A549 (cell line): ENCODE data around the gene ALG12. TPM values are rescaled to one million over a fixed set of nuclear protein-coding genes. Genes with fewer than 3 reads are reported as not detected.

ENCODE experiments used
- ATAC-seq, 2 experiments: fragments of 200-7000 bp in 1 of 2; fragments of >200 bp in 1 of 2; cut with Nextera tagmentation in 1 of 2; cut with Tn5 transposase in 1 of 2; 3 replicates each; pipeline versions ENCODE4 v1.8.0 to v1.9.1; 2018 to 2020; ENCODE audit warnings: mild to moderate bottlenecking in 1 of 2, moderate library complexity in 1 of 2
- CTCF ChIA-PET: fragments of 300-600 bp; sonication (Branson Sonifier 250); formaldehyde crosslinking; extraction: SDS; loops from one replicate; lab custom pipeline; 2021; ENCODE audit warnings: antibody characterized with exemption, inconsistent platforms; lab: Yijun Ruan, JAX
- POLR2A ChIA-PET: fragments of 350-600 bp; formaldehyde crosslinking; extraction: SDS; loops from one replicate; lab custom pipeline; 2021; ENCODE audit warnings: antibody characterized with exemption, inconsistent platforms; lab: Yijun Ruan, JAX
- DNase-seq, 2 experiments: peaks; one replicate each; pipeline versions ENCODE4 v3.0.0 to v3.0.0-alpha.2; 2011 to 2016; ENCODE audit warnings: low read depth in 1 of 2, low spot score in 1 of 2
- FAIRE-seq: peaks from 2 replicates; lab custom pipeline; 2011; peaks lifted over from hg19 to GRCh38; lab: Jason Lieb, UNC
- H3K27ac ChIP-seq, 2 experiments: fragments of >200 bp; sonication (Bioruptor Twin); formaldehyde crosslinking; 3 replicates each; pipeline ENCODE4 v1.5.1; 2016 to 2017
- H3K4me1 ChIP-seq: fragments of >200 bp; sonication (Bioruptor Twin); formaldehyde crosslinking; 3 replicates; pipeline ENCODE4 v1.6.1; 2016
- H3K4me2 ChIP-seq: fragments of >200 bp; sonication (Bioruptor Twin); formaldehyde crosslinking; 3 replicates; pipeline ENCODE4 v1.6.1; 2016
- H3K4me3 ChIP-seq: fragments of >200 bp; sonication (Bioruptor Twin); formaldehyde crosslinking; 3 replicates; pipeline ENCODE4 v1.5.1; 2016
- H3K9me3 ChIP-seq: fragments of >200 bp; sonication (Bioruptor Twin); formaldehyde crosslinking; 3 replicates; pipeline ENCODE4 v1.6.1; 2016
- CBX2 ChIP-seq: fragments of 200-600 bp; sonication (generic); IDR thresholded peaks from 2 replicates; pipeline ENCODE4 v1.6.1; 2016; ENCODE audit warnings: low read depth, mild to moderate bottlenecking, borderline replicate concordance
- CHD2 ChIP-seq: fragments of 150-350 bp; IDR thresholded peaks from 2 replicates; pipeline ENCODE4 v1.6.1; 2014; ENCODE audit warnings: low read length; ENCODE audit not compliant: partially characterized antibody
- EHF ChIP-seq: fragments of 250-450 bp; sonication (Bioruptor Pico); IDR thresholded peaks from 2 replicates; pipeline ENCODE4 v1.5.0; 2020; ENCODE audit warnings: mild to moderate bottlenecking
- FOSB ChIP-seq: fragments of 250-450 bp; sonication (Bioruptor Pico); IDR thresholded peaks from 2 replicates; pipeline ENCODE4 v1.5.0; 2020; ENCODE audit warnings: mild to moderate bottlenecking, moderate library complexity
- FOSL2 ChIP-seq, 2 experiments: fragments of 450-650 bp in 1 of 2; fragments of >200 bp in 1 of 2; sonication (Bioruptor Twin) in 1 of 2; formaldehyde crosslinking; IDR thresholded peaks; 2 replicates each; pipeline versions ENCODE4 v1.5.0 to v1.6.1; 2016 to 2020; ENCODE audit warnings: mild to moderate bottlenecking in 1 of 2, moderate library complexity in 1 of 2
- FOXS1 ChIP-seq: fragments of 250-450 bp; sonication (Bioruptor Pico); IDR thresholded peaks from 2 replicates; pipeline ENCODE4 v1.5.0; 2020; ENCODE audit warnings: mild to moderate bottlenecking, moderate library complexity
- HDAC2 ChIP-seq: fragments of 200-600 bp; sonication (generic); IDR thresholded peaks from 2 replicates; pipeline ENCODE4 v1.6.1; 2016
- HOXA7 ChIP-seq: fragments of 250-450 bp; sonication (Bioruptor Pico); IDR thresholded peaks from 2 replicates; pipeline ENCODE4 v1.5.0; 2020; ENCODE audit warnings: mild to moderate bottlenecking, moderate library complexity
- JUN ChIP-seq, 2 experiments: fragments of >200 bp; sonication (Bioruptor Twin); formaldehyde crosslinking; IDR thresholded peaks; 2 replicates in 1 of 2; 3 replicates in 1 of 2; pipeline ENCODE4 v1.6.1; 2016 to 2017
- KDM1A ChIP-seq: fragments of 200-600 bp; sonication (generic); IDR thresholded peaks from 2 replicates; pipeline ENCODE4 v1.6.1; 2016; ENCODE audit warnings: low read depth, mild to moderate bottlenecking
- MYC ChIP-seq: IDR thresholded peaks from 2 replicates; pipeline ENCODE4 v1.6.1; 2012; ENCODE audit warnings: mild to moderate bottlenecking, inconsistent platforms, low read length, improper control_type of control experiment, borderline replicate concordance
- NFE2L2 ChIP-seq: fragments of 150-350 bp; conservative IDR thresholded peaks from 2 replicates; pipeline ENCODE4 v1.6.1; 2014; ENCODE audit warnings: low read length
- NR3C1 ChIP-seq: fragments of >200 bp; sonication (Bioruptor Twin); formaldehyde crosslinking; IDR thresholded peaks from 3 replicates; pipeline ENCODE4 v1.6.1; 2017
- POLR2AphosphoS2 ChIP-seq: conservative IDR thresholded peaks from 2 replicates; pipeline ENCODE4 v1.6.1; 2012; ENCODE audit warnings: low read length, improper control_type of control experiment, inconsistent platforms
- RAD21 ChIP-seq, 2 experiments: fragments of >200 bp in 1 of 2; sonication (Bioruptor Twin) in 1 of 2; formaldehyde crosslinking in 1 of 2; IDR thresholded peaks in 1 of 2; conservative IDR thresholded peaks in 1 of 2; 2 replicates in 1 of 2; 3 replicates in 1 of 2; pipeline ENCODE4 v1.6.1; 2012 to 2018; ENCODE audit warnings: inconsistent platforms in 1 of 2
- RCOR1 ChIP-seq: fragments of 150-350 bp; IDR thresholded peaks from 2 replicates; pipeline ENCODE4 v1.6.1; 2014; ENCODE audit warnings: antibody characterized with exemption, low read length, low read depth
- RFX5 ChIP-seq: fragments of 450-650 bp; IDR thresholded peaks from 2 replicates; pipeline ENCODE4 v1.7.1; 2014; ENCODE audit warnings: antibody characterized with exemption, mild to moderate bottlenecking, moderate library complexity
- RNF2 ChIP-seq: fragments of 200-600 bp; sonication (generic); IDR thresholded peaks from 2 replicates; pipeline ENCODE4 v1.6.1; 2016; ENCODE audit warnings: low read depth, mild to moderate bottlenecking, antibody characterized with exemption, moderate library complexity, borderline replicate concordance
- SMC3 ChIP-seq: fragments of >200 bp; sonication (Bioruptor Twin); formaldehyde crosslinking; IDR thresholded peaks from 3 replicates; pipeline ENCODE4 v1.6.1; 2018; ENCODE audit warnings: inconsistent platforms
- TFCP2L1 ChIP-seq: fragments of 250-450 bp; sonication (Bioruptor Pico); IDR thresholded peaks from 2 replicates; pipeline ENCODE4 v1.5.0; 2021; ENCODE audit warnings: mild to moderate bottlenecking
- WGBS: methylation state at CpG from one replicate; pipeline ENCODE4 v1.1.6; 2017; ENCODE audit errors: missing lambda C conversion rate; 5-methylcytosine and 5-hydroxymethylcytosine counted together
- polyA plus RNA-seq, 4 experiments: library from polyadenylated mRNA; depleted of rRNA in 3 of 4; stranded (reverse); fragments of >200 nt; fragmentation: RNase III in 1 of 4; extraction: RNeasy Plus Mini Kit Qiagen cat#74134 plus additional on column Dnase treatment in 1 of 4; gene quantifications; 2 replicates in 3 of 4; 3 replicates in 1 of 4; pipeline ENCODE4 v1.2.3, GENCODE V29; 2011 to 2017
- TF ChIP-seq, protein P1 (sequence below): IDR thresholded peaks from 2 replicates; pipeline ENCODE4 v1.6.1; 2012
- TF ChIP-seq, protein P2 (sequence below): fragments of >200 bp; sonication (Bioruptor Twin); formaldehyde crosslinking; IDR thresholded peaks from 3 replicates; pipeline ENCODE4 v1.6.1; 2016
- TF ChIP-seq, protein P3 (sequence below): fragments of 150-350 bp; IDR thresholded peaks from 2 replicates; pipeline ENCODE4 v1.6.1; 2014; ENCODE audit warnings: low read depth, mild to moderate bottlenecking, low read length
- TF ChIP-seq, protein P4 (sequence below): fragments of >200 bp; sonication (Bioruptor Twin); formaldehyde crosslinking; IDR thresholded peaks from 3 replicates; pipeline ENCODE4 v1.5.1; 2016
- TF ChIP-seq, protein P5 (sequence below): fragments of 250-450 bp; sonication (Bioruptor Pico); IDR thresholded peaks from 2 replicates; pipeline ENCODE4 v1.5.0; 2021; ENCODE audit warnings: mild to moderate bottlenecking, moderate library complexity, borderline replicate concordance

The ALG12 gene
- polyA plus RNA-seq, 2 of the 4 experiments (the other 2 are of a cell fraction) = 4.4 to 7.7 TPM

DNA sequence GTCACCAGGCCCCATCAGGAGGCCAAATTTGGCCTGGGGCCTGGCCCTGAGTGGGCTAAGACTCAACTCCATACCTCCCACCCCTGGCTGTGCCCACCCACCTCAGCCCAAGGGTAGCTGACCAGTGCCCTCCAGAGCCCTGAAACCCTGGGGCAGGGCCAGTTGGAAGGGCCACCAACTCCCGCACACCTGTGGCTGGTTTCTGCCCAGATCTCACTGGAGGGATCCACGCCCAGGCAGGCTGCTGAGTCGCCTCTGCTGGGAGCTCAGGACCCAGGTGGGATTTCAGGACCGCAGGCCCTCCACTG, 33.4 kb upstream of the ALG12 start:
- ChIA-PET POLR2A (interaction anchor here (0.6 to 1.6 kb wide), 2 partner anchors 10 to 20 kb away, joined by 3 to 4 read pairs; no protein-coding TSS in a partner anchor), CTCF (interaction anchor here (2.2 kb wide), 1 partner anchor 79 kb away, joined by 10 read pairs; no protein-coding TSS in a partner anchor)
- peak overlapping the region; percentile 67 for H3K4me2 ChIP-seq
- ATAC-seq (peak in 1 of 2 experiments; percentile 2; a peak in 2 of 6 replicates), DNase-seq (no peak)
- TF ChIP-seq NFE2L2 = no peak
- TF ChIP-seq RAD21 (conservative IDR thresholded peaks at IDR 0.05 in 1 of 2, IDR thresholded peaks at IDR 0.05 in 1 of 2) = no peak
- no peak for TF ChIP-seq RNF2
- TF ChIP-seq, protein P1, sequence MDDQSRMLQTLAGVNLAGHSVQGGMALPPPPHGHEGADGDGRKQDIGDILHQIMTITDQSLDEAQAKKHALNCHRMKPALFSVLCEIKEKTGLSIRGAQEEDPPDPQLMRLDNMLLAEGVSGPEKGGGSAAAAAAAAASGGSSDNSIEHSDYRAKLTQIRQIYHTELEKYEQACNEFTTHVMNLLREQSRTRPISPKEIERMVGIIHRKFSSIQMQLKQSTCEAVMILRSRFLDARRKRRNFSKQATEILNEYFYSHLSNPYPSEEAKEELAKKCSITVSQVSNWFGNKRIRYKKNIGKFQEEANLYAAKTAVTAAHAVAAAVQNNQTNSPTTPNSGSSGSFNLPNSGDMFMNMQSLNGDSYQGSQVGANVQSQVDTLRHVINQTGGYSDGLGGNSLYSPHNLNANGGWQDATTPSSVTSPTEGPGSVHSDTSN = no peak
- TF ChIP-seq FOSB = no peak
- TF ChIP-seq, protein P2, sequence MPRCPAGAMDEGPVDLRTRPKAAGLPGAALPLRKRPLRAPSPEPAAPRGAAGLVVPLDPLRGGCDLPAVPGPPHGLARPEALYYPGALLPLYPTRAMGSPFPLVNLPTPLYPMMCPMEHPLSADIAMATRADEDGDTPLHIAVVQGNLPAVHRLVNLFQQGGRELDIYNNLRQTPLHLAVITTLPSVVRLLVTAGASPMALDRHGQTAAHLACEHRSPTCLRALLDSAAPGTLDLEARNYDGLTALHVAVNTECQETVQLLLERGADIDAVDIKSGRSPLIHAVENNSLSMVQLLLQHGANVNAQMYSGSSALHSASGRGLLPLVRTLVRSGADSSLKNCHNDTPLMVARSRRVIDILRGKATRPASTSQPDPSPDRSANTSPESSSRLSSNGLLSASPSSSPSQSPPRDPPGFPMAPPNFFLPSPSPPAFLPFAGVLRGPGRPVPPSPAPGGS = no peak
- TF ChIP-seq SMC3 = no peak
- no peak for TF ChIP-seq CHD2
- TF ChIP-seq, protein P3, sequence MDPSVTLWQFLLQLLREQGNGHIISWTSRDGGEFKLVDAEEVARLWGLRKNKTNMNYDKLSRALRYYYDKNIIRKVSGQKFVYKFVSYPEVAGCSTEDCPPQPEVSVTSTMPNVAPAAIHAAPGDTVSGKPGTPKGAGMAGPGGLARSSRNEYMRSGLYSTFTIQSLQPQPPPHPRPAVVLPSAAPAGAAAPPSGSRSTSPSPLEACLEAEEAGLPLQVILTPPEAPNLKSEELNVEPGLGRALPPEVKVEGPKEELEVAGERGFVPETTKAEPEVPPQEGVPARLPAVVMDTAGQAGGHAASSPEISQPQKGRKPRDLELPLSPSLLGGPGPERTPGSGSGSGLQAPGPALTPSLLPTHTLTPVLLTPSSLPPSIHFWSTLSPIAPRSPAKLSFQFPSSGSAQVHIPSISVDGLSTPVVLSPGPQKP = no peak
- no peak for TF ChIP-seq CBX2
- TF ChIP-seq NR3C1 = no peak
- no peak for TF ChIP-seq HDAC2
- TF ChIP-seq, protein P4, sequence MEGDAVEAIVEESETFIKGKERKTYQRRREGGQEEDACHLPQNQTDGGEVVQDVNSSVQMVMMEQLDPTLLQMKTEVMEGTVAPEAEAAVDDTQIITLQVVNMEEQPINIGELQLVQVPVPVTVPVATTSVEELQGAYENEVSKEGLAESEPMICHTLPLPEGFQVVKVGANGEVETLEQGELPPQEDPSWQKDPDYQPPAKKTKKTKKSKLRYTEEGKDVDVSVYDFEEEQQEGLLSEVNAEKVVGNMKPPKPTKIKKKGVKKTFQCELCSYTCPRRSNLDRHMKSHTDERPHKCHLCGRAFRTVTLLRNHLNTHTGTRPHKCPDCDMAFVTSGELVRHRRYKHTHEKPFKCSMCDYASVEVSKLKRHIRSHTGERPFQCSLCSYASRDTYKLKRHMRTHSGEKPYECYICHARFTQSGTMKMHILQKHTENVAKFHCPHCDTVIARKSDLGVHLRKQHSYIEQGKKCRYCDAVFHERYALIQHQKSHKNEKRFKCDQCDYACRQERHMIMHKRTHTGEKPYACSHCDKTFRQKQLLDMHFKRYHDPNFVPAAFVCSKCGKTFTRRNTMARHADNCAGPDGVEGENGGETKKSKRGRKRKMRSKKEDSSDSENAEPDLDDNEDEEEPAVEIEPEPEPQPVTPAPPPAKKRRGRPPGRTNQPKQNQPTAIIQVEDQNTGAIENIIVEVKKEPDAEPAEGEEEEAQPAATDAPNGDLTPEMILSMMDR = no peak
- no peak for TF ChIP-seq JUN (IDR thresholded peaks at IDR 0.05)
- no peak for TF ChIP-seq EHF
- no peak for TF ChIP-seq FOSL2 (IDR thresholded peaks at IDR 0.05)
- TF ChIP-seq FOSL2 (CRISPR knock-in tag; IDR thresholded peaks at IDR 0.05) = no peak
- TF ChIP-seq KDM1A = no peak
- TF ChIP-seq, protein P5, sequence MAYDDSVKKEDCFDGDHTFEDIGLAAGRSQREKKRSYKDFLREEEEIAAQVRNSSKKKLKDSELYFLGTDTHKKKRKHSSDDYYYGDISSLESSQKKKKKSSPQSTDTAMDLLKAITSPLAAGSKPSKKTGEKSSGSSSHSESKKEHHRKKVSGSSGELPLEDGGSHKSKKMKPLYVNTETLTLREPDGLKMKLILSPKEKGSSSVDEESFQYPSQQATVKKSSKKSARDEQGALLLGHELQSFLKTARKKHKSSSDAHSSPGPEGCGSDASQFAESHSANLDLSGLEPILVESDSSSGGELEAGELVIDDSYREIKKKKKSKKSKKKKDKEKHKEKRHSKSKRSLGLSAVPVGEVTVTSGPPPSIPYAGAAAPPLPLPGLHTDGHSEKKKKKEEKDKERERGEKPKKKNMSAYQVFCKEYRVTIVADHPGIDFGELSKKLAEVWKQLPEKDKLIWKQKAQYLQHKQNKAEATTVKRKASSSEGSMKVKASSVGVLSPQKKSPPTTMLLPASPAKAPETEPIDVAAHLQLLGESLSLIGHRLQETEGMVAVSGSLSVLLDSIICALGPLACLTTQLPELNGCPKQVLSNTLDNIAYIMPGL = no peak
- TF ChIP-seq, all 56 proteins: peak for 0
- Histone ChIP-seq H3K4me1 (peaks cover 55% of the 10 kb centered on the region), H3K27ac (peak overlapping the region; percentile 91 to 93), H3K9me3 (no peaks in the 10 kb centered on the region), H3K4me3 (no peak overlapping the region)
- WGBS = no CpG with 5 or more reads among the region's 4 CpGs
- FAIRE-seq = no peak

DNA sequence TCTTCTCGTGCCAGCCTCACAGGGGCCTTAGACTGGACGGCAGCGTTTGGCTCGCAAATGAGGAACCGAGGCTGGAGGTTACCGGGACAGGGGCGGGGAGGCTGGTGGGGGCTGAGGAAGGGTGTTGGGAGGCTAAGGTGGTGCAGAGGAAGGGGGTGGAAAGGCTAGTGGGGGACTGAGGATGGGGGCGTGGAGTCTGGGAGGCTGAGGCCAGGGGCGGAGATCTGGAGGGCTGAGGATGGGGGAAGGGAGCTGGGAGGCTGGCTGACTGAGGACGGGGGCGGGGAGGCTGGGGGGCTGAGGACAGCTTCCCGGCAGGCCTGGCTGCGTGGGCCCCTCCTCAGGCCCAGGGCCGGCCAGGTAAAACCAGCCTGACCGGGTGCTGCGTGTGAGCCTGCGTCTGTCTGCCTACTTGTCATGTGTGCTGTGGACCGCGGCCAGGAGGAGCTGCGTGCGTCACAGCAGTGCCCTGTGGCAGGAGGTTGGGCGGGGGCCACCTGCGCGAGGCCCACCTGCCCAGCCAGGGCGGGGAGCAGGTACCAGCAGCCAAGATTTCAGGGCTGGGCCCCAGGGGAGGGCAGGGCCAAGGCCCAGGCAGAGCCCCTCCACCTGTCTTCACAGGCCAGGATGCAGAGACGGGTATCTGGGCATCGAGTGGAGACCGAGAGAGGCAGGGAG, 32.9 kb upstream of the ALG12 start:
- WGBS = 74% methylated on average over 6 of the region's 28 CpGs
- H3K4me1 ChIP-seq = peaks cover 55% of the 10 kb centered on the region

More for the DNA sequence above, 32.9 kb upstream of the ALG12 start:
- no peaks in the 10 kb centered on the region for H3K9me3 ChIP-seq
- no peak overlapping the region; the same call in 2 of the 3 replicates for H3K4me2 ChIP-seq
- H3K27ac ChIP-seq = peak overlapping the region; percentile 91 to 93
- ChIA-PET POLR2A (interaction anchor here (1.6 kb wide), 1 partner anchor 11 kb away, joined by 4 read pairs; no protein-coding TSS in a partner anchor), CTCF (interaction anchor here (0.6 to 2.2 kb wide), 2 partner anchors 79 to 80 kb away, joined by 3 to 10 read pairs; no protein-coding TSS in a partner anchor)
- FAIRE-seq (no peak), DNase-seq (no peak), ATAC-seq (no peak)
- no peak for TF ChIP-seq FOSB
- TF ChIP-seq HDAC2 = no peak
- TF ChIP-seq, protein P2 = no peak
- TF ChIP-seq FOSL2 (IDR thresholded peaks at IDR 0.05) = no peak
- TF ChIP-seq FOSL2 (CRISPR knock-in tag; IDR thresholded peaks at IDR 0.05) = no peak
- no peak for TF ChIP-seq FOXS1 (CRISPR knock-in tag)
- no peak for TF ChIP-seq RFX5
- no peak for TF ChIP-seq TFCP2L1 (CRISPR knock-in tag)
- TF ChIP-seq, protein P4 = no peak
- no peak for TF ChIP-seq HOXA7 (CRISPR knock-in tag)
- no peak for TF ChIP-seq MYC
- TF ChIP-seq POLR2AphosphoS2 = no peak
- no peak for TF ChIP-seq RCOR1
- TF ChIP-seq RNF2 = no peak
- H3K4me3 ChIP-seq = no peak overlapping the region
